ENCODE measurements around the gene TMEM229B.

DNA sequence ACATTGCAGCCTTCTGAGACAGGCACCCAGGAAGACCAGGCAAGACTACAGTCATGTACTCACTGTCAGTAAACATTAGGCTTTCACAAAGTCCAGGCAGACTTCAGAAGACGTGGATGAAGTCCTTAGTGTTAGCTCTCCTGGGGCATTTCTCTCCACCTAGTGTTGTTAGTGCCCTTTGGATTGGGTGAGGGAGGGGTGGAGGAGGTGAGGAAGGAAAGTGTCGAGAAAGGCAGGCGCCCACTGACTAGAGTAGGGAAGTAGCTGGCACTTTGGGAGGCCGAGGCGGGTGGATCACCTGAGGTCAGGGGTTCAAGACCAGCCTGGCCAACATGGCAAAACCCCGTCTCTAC is 20.2 kb downstream of the TMEM229B start:
- TF ChIP-seq CTCF (IDR thresholded peaks at IDR 0.05; ENCODE audit: low read depth, low read length, missing input control) = no peak
- no peak for TF ChIP-seq JUND (IDR thresholded peaks at IDR 0.05)
- no peak for TF ChIP-seq TAF1 (conservative IDR thresholded peaks at IDR 0.05)
- TF ChIP-seq, protein P1, sequence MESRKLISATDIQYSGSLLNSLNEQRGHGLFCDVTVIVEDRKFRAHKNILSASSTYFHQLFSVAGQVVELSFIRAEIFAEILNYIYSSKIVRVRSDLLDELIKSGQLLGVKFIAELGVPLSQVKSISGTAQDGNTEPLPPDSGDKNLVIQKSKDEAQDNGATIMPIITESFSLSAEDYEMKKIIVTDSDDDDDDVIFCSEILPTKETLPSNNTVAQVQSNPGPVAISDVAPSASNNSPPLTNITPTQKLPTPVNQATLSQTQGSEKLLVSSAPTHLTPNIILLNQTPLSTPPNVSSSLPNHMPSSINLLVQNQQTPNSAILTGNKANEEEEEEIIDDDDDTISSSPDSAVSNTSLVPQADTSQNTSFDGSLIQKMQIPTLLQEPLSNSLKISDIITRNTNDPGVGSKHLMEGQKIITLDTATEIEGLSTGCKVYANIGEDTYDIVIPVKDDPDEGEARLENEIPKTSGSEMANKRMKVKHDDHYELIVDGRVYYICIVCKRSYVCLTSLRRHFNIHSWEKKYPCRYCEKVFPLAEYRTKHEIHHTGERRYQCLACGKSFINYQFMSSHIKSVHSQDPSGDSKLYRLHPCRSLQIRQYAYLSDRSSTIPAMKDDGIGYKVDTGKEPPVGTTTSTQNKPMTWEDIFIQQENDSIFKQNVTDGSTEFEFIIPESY (IDR thresholded peaks at IDR 0.05) = no peak
- no peak for TF ChIP-seq REST (IDR thresholded peaks at IDR 0.05)
- TF ChIP-seq MAX (IDR thresholded peaks at IDR 0.05) = no peak
- TF ChIP-seq YY1 (IDR thresholded peaks at IDR 0.05) = no peak
- no peak for TF ChIP-seq SP1 (IDR thresholded peaks at IDR 0.05)
- no peak for TF ChIP-seq RAD21 (IDR thresholded peaks at IDR 0.05)

Measured in liver (tissue), 3 donors.